Ectodermal cell (in vitro differentiated cells): ENCODE data around the gene MAP2.
"Not testable (repeated sequence)": the region's sequence is repeated elsewhere in the genome, so short reads cannot be mapped to it uniquely, and the experiment has no call there.

ENCODE experiments used
- H3K27ac ChIP-seq: 2 replicates; pipeline ENCODE4 v1.7.0; 2013; ENCODE audit warnings: mild to moderate bottlenecking, low read depth, low read length; ENCODE audit not compliant: insufficient read depth, poor library complexity, severe bottlenecking
- H3K27me3 ChIP-seq: 2 replicates; pipeline ENCODE4 v1.7.0; 2013; ENCODE audit warnings: mild to moderate bottlenecking, low read length; ENCODE audit not compliant: insufficient read depth, control insufficient read depth, poor library complexity, severe bottlenecking
- H3K36me3 ChIP-seq: one replicate; pipeline ENCODE4 v1.7.0; 2013; ENCODE audit warnings: low read length; ENCODE audit not compliant: control insufficient read depth, insufficient read depth
- H3K4me1 ChIP-seq: one replicate; pipeline ENCODE4 v1.7.0; 2013; ENCODE audit warnings: low read length; ENCODE audit not compliant: control insufficient read depth, insufficient read depth
- H3K4me3 ChIP-seq: 2 replicates; pipeline ENCODE4 v1.7.0; 2013; ENCODE audit warnings: low read depth, low read length, control low read depth; ENCODE audit not compliant: insufficient read depth
- H3K9me3 ChIP-seq: 2 replicates; pipeline ENCODE4 v1.7.0; 2013; ENCODE audit warnings: mild to moderate bottlenecking, low read length, moderate library complexity; ENCODE audit not compliant: control insufficient read depth
- WGBS, 2 experiments: methylation state at CpG; one replicate each; pipeline ENCODE4 v1.1.7; 2013; ENCODE audit warnings: missing lambda C conversion rate in 2 of 2; 5-methylcytosine and 5-hydroxymethylcytosine counted together

MAP2 gene

DNA sequence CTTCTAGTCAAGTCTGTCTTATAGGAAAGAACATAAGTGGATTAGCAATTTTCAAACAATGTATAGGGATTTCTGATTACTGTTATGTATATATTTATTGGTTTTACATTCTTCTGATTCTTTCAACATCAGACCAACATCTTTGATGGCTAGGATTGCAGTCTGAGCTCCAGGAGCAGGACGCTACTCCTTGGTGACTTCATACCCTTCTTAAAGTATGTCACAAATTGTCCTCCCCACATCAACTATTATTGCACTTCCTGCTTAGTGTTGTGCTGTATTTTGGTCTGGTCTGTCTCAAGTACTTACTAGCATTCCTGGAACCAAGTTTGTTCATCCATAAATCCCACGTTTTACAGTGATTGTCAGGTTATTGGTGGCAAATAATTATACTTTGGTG, 49.0 kb downstream of the MAP2 start:
- 96% methylated on average over 2 of the region's 2 CpGs for WGBS, 2 experiments
- H3K4me3 ChIP-seq: no peak overlapping the region
- no peaks in the 10 kb centered on the region for H3K9me3 ChIP-seq
- H3K27me3 ChIP-seq: no peaks in the 10 kb centered on the region
- no peak overlapping the region for H3K27ac ChIP-seq
- H3K4me1 ChIP-seq: no peaks in the 10 kb centered on the region
- peaks cover 3% of the 10 kb centered on the region for H3K36me3 ChIP-seq

DNA sequence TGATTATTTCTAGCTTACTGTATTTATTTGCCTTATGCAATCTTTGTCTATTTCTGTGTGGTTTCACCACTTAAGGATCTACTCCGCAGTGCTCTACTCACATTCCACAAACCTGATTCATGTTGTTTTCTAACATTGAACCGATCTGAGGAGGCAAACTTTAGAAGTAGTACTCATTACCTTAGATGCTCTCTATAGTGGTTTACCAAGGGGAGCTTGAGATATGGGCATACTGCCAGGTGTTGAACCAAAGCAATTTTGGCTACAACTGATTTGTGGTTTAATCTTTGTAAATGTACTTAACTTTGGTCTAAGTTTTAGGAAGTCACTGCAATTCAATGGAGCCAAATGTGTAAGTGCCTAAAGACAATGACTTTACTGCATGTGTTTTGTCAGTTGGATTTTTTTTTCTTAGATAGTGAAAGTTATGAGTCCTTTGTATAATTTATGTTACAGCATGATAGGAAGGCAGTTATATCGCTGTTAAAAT, 50.1 kb downstream of the MAP2 start:
- H3K27me3 ChIP-seq: no peaks in the 10 kb centered on the region
- no peak overlapping the region for H3K27ac ChIP-seq
- H3K4me3 ChIP-seq: no peak overlapping the region
- 74 to 77% methylated on average over 2 of the region's 3 CpGs for WGBS, 2 experiments
- H3K9me3 ChIP-seq: no peaks in the 10 kb centered on the region
- H3K4me1 ChIP-seq: no peaks in the 10 kb centered on the region
- H3K36me3 ChIP-seq: peaks cover 3% of the 10 kb centered on the region

- Histone ChIP-seq H3K9me3 (no peaks in the 10 kb centered on the region), H3K27me3 (no peaks in the 10 kb centered on the region), H3K36me3 (peaks cover 3% of the 10 kb centered on the region), H3K4me1 (no peaks in the 10 kb centered on the region), H3K4me3 (no peak overlapping the region), H3K27ac (no peak overlapping the region)
- 100% methylated on average over 2 of the region's 2 CpGs; no CpG with 5 or more reads in 1 of the 2 experiments for WGBS, 2 experiments
These were observed 51.1 kb downstream of the MAP2 start for GRCh38 chr2:209474960-209475359.

- no peak overlapping the region for H3K27ac ChIP-seq
- no peaks in the 10 kb centered on the region for H3K9me3 ChIP-seq
- WGBS, 2 experiments: 91 to 94% methylated on average over 7 to 8 of the region's 8 CpGs
- no peak overlapping the region for H3K4me3 ChIP-seq
- H3K4me1 ChIP-seq: no peaks in the 10 kb centered on the region
- peaks cover 3% of the 10 kb centered on the region for H3K36me3 ChIP-seq
- no peaks in the 10 kb centered on the region for H3K27me3 ChIP-seq
These were observed 52.7 kb downstream of the MAP2 start for GRCh38 chr2:209476367-209477208.

DNA sequence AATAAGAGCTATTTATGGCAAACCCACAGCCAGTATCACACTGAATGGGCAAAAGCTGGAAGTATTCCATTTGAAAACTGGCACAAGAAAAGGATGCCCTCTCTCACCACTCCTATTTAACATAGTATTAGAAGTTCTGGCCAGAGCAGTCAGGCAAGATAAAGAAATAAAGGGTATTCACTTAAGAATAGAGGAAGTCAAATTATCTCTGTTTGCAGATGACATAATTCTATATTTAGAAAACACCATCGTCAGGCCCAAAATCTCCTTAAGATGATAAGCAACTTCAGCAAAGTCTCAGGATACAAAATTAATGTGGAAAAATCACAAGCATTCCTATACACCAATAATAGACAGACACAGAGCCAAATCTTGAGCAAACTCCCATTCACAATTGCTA, 68.4 kb downstream of the MAP2 start:
- not testable (repeated sequence) for H3K4me1 ChIP-seq, H3K27me3 ChIP-seq, H3K27ac ChIP-seq, H3K9me3 ChIP-seq, H3K4me3 ChIP-seq
- 91 to 94% methylated on average over 1 of the region's 1 CpG for WGBS, 2 experiments
- H3K36me3 ChIP-seq: peaks cover 28% of the 10 kb centered on the region

DNA sequence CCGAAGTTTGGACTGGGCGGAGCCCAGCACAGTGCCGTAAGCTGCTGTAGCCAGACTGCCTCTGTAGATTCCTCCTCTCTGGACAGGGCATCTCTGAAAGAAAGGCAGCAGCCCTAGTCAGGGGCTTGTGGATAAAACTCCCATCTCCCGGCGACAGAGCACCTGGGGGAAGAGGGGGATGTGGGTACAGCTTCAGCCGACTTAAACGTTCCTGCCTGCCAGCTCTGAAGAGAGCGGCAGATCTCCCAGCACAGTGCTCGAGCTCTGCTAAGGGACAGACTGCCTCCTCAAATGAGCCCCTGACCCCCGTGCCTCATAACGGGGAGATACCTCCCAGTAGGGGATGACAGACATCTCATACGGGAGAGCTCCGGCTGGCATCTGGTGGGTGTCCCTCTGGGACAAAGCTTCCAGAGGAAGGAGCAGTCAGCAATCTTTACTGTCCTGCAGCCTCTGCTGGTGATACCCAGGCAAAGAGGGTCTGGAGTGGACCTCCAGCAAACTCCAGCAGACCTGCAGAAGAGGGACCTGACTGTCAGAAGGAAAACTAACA, 71.3 kb downstream of the MAP2 start:
- H3K27ac ChIP-seq, H3K4me1 ChIP-seq, H3K9me3 ChIP-seq, H3K4me3 ChIP-seq, H3K27me3 ChIP-seq: not testable (repeated sequence)
- WGBS, 2 experiments: 93 to 95% methylated on average over 13 of the region's 13 CpGs
- H3K36me3 ChIP-seq: peaks cover 20% of the 10 kb centered on the region

DNA sequence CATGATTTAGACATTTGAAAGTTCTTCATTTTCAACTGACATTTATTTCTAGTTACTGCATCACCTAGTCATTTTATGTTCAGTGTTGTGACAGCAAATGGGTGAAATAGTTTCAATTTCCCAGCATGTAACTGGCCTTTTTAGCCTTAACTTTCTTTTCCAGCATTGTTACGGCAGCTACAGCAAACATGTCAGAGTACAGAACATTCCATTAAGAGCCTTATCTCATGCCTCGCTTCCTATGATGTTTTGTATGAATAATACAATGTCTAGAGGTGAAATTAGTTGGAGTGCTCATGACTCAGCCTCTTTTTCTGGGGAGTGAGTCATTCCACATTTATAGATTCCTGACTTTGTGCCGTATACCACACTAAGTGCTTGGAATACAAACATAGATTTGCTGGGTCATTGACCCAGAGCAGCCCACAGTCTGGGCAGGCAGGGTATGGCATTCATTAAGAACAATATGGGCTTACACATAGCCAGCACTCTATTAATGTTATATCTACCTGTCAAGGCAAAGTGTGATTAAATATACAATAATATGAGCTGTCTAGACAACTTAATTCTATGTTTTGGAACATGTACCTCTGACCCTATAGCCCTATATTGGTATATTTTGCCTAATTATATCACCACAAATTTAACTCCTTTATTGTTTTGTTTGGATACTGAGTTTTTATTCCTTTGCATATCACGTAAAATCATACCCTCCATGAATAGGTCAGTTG, 72.2 kb downstream of the MAP2 start:
- H3K27me3 ChIP-seq: no peaks in the 10 kb centered on the region
- no peak overlapping the region for H3K4me3 ChIP-seq
- peaks cover 2% of the 10 kb centered on the region for H3K9me3 ChIP-seq
- no peak overlapping the region for H3K27ac ChIP-seq
- peaks cover 20% of the 10 kb centered on the region for H3K36me3 ChIP-seq
- 92 to 97% methylated on average over 4 of the region's 4 CpGs for WGBS, 2 experiments
- no peaks in the 10 kb centered on the region for H3K4me1 ChIP-seq

DNA sequence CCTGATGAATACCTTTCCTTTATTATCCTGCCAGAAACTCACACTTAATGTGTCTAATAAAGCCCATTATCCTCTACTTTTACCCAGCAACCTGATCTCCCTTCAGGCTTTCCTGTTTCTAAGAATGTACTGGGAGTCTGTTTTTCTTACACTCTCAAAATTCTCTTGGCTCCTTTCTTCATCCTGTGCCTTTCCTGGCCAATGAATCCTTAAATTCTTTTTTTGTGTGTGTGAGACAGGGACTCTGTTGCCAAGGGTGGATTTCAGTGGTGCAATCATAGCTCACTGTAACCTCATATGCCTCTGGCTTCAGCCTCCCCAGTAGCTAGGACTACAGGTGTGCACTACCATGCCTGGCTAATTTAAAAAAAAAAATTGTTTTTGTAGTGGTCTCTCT, 72.7 kb downstream of the MAP2 start:
- Histone ChIP-seq H3K27ac (no peak overlapping the region), H3K27me3 (no peaks in the 10 kb centered on the region), H3K36me3 (peaks cover 20% of the 10 kb centered on the region), H3K9me3 (peaks cover 2% of the 10 kb centered on the region), H3K4me1 (no peaks in the 10 kb centered on the region), H3K4me3 (no peak overlapping the region)

- Histone ChIP-seq H3K27me3 (no peaks in the 10 kb centered on the region), H3K9me3 (peaks cover 2% of the 10 kb centered on the region), H3K4me3 (no peak overlapping the region), H3K36me3 (peaks cover 20% of the 10 kb centered on the region), H3K27ac (no peak overlapping the region), H3K4me1 (no peaks in the 10 kb centered on the region)
- WGBS, 2 experiments: 91 to 96% methylated on average over 1 of the region's 1 CpG
These were observed 74.8 kb downstream of the MAP2 start for GRCh38 chr2:209498614-209499013.

DNA sequence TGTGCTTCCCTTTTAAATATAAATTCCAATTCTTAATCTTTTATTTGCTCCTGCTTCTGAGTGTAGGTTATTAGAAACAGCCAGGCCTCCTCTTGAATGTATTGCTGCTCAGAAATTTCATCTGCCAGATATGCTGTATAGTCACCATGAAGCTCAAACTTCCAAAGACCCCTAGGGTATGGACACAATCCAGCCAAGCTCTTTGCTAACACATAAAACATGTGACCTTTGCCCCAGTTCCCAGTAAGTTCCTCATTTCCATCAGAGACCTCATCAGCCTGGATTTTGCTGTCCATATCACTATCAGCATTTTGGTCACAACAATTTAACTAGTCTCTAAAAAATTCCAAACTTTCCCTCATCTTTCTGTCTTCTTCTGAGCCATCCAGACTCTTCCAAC, 75.2 kb downstream of the MAP2 start:
- Histone ChIP-seq H3K4me1 (no peaks in the 10 kb centered on the region), H3K9me3 (peaks cover 2% of the 10 kb centered on the region), H3K4me3 (no peak overlapping the region), H3K36me3 (peaks cover 19% of the 10 kb centered on the region), H3K27ac (no peak overlapping the region), H3K27me3 (no peaks in the 10 kb centered on the region)
